ENCODE data around the gene KCTD17. TPM values are rescaled to one million over a fixed set of nuclear protein-coding genes. Genes with fewer than 3 reads are reported as not detected.

Gene KCTD17
- total and polyA plus RNA-seq, 2 of the 13 experiments (the other 11 are each of a cell fraction or from before 2014, with no cell fraction given): 5.3 to 11.7 TPM

DNA sequence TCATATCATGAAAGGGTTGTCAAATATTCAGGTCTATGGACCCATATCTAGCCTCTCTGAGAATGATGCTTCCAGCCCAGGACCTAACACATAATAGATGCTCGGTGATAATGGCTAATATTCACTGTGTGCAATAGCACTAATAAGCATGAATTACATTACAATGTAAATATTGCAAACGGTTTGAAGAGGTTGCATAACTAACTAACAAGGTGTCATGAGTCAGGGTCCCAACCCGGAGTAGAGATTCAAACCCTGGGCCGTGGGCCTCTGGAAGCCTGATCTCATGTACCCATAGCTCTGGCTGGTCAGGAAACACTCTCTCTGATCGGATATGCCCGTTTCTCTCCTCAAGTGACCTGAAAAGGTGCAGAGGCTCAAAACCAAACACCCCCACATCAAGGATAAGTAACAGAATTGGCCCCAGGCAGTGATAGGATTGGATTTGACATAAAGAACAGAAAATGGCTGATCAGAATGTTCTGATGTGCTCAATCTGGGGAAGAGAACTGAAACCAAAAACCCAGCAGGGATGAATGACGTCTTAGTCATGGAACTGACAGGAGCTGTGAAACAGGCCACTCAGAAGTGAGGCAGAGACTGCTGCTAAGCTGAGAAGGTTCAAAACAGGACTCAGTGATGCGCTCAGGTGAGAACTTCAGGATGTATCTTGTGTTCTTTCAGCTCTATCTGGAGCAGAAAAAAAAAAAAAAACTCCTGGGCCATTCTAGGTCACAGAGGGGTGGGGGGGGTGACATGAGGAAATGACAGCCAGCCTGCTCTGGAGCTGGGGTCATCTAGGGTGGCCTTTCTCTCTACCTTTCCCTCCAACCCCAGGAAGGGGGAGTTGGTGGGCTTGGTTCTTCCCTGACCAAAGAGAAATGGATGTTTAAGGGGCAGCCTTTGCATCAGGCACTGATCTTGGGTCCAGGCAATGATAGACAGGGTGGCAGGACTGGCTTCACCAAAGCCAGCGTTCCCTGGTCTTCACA, 6.6 kb upstream of the KCTD17 start (continued):
- TF ChIP-seq, protein P1, sequence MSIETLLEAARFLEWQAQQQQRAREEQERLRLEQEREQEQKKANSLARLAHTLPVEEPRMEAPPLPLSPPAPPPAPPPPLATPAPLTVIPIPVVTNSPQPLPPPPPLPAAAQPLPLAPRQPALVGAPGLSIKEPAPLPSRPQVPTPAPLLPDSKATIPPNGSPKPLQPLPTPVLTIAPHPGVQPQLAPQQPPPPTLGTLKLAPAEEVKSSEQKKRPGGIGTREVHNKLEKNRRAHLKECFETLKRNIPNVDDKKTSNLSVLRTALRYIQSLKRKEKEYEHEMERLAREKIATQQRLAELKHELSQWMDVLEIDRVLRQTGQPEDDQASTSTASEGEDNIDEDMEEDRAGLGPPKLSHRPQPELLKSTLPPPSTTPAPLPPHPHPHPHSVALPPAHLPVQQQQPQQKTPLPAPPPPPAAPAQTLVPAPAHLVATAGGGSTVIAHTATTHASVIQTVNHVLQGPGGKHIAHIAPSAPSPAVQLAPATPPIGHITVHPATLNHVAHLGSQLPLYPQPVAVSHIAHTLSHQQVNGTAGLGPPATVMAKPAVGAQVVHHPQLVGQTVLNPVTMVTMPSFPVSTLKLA (IDR thresholded peaks at IDR 0.05): no peak
- TF ChIP-seq BRD4 (CRISPR knock-in tag; IDR thresholded peaks at IDR 0.05) (no peak), ZNF652 (CRISPR knock-in tag; IDR thresholded peaks at IDR 0.05; ENCODE audit: borderline replicate concordance, low read depth) (no peak), ZNF230 (CRISPR knock-in tag; IDR thresholded peaks at IDR 0.05) (no peak), MIER3 (CRISPR knock-in tag; IDR thresholded peaks at IDR 0.05; ENCODE audit: borderline replicate concordance) (no peak), SPEN (CRISPR knock-in tag; IDR thresholded peaks at IDR 0.05; ENCODE audit: low read depth) (no peak)
- TF ChIP-seq, protein P2, sequence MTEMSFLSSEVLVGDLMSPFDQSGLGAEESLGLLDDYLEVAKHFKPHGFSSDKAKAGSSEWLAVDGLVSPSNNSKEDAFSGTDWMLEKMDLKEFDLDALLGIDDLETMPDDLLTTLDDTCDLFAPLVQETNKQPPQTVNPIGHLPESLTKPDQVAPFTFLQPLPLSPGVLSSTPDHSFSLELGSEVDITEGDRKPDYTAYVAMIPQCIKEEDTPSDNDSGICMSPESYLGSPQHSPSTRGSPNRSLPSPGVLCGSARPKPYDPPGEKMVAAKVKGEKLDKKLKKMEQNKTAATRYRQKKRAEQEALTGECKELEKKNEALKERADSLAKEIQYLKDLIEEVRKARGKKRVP (CRISPR knock-in tag; IDR thresholded peaks at IDR 0.05): peak in 1 of 2 experiments; percentile 78; a peak in 2 of 4 replicates
- TF ChIP-seq, protein P3, sequence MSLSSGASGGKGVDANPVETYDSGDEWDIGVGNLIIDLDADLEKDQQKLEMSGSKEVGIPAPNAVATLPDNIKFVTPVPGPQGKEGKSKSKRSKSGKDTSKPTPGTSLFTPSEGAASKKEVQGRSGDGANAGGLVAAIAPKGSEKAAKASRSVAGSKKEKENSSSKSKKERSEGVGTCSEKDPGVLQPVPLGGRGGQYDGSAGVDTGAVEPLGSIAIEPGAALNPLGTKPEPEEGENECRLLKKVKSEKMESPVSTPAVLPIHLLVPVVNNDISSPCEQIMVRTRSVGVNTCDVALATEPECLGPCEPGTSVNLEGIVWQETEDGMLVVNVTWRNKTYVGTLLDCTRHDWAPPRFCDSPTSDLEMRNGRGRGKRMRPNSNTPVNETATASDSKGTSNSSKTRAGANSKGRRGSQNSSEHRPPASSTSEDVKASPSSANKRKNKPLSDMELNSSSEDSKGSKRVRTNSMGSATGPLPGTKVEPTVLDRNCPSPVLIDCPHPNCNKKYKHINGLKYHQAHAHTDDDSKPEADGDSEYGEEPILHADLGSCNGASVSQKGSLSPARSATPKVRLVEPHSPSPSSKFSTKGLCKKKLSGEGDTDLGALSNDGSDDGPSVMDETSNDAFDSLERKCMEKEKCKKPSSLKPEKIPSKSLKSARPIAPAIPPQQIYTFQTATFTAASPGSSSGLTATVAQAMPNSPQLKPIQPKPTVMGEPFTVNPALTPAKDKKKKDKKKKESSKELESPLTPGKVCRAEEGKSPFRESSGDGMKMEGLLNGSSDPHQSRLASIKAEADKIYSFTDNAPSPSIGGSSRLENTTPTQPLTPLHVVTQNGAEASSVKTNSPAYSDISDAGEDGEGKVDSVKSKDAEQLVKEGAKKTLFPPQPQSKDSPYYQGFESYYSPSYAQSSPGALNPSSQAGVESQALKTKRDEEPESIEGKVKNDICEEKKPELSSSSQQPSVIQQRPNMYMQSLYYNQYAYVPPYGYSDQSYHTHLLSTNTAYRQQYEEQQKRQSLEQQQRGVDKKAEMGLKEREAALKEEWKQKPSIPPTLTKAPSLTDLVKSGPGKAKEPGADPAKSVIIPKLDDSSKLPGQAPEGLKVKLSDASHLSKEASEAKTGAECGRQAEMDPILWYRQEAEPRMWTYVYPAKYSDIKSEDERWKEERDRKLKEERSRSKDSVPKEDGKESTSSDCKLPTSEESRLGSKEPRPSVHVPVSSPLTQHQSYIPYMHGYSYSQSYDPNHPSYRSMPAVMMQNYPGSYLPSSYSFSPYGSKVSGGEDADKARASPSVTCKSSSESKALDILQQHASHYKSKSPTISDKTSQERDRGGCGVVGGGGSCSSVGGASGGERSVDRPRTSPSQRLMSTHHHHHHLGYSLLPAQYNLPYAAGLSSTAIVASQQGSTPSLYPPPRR (CRISPR knock-in tag; IDR thresholded peaks at IDR 0.05; ENCODE audit: borderline replicate concordance): no peak; the same call in 1 of the 2 replicates
